SU-DHL-6 (cell line): ENCODE measurements around the gene APCDD1.

Experiments used
- EZH2phosphoT487 ChIP-seq: fragments of 200-600 bp; sonication (generic), shearing (Covaris generic); conservative IDR thresholded peaks from 2 replicates; pipeline ENCODE4 v1.6.1; 2018; ENCODE audit warnings: mild to moderate bottlenecking, antibody characterized with exemption, low read length, moderate library complexity, mixed read lengths
- TF ChIP-seq, protein P1 (sequence below): fragments of 200-600 bp; sonication (generic); IDR thresholded peaks from one replicate; pipeline ENCODE4 v1.5.1; 2017; ENCODE audit warnings: antibody characterized with exemption, mild to moderate bottlenecking, low read length, moderate library complexity; ENCODE audit not compliant: insufficient read depth, poor library complexity, severe bottlenecking

DNA sequence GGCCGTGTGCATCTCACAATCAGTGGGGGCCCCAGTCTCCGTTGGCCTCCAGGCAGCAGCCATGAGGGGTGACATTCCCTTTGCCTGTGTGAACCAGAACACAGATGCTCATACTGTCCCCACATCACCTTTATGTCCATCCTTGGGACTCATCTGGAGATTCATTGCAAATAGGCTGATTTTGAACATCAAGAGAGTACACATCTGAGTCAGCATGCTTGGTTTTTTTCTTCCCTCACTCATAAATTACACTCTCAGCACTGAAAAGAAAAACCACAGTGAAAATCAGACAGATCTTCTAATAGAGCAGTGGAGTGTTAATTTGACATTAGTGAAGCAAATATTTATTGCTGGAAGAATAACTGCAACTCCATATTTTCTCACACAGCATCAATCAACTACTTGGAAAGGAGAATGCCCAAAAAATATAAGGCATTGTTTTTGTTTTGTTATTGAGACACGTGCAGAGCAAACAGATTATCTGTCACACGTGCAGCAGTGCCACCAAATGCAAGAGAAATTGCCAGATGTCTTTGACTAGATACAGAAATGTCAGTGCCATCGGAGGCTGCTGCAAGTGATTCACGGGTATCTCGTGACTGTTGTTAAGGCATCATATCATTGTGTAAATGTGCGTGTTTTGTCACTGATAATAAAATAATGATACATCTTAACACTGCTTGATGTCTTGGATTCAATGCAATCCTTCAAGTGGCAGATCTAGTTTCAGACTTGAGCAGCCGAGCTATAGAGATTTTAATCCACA is 10.9 kb downstream of the APCDD1 start:
- TF ChIP-seq, protein P1, sequence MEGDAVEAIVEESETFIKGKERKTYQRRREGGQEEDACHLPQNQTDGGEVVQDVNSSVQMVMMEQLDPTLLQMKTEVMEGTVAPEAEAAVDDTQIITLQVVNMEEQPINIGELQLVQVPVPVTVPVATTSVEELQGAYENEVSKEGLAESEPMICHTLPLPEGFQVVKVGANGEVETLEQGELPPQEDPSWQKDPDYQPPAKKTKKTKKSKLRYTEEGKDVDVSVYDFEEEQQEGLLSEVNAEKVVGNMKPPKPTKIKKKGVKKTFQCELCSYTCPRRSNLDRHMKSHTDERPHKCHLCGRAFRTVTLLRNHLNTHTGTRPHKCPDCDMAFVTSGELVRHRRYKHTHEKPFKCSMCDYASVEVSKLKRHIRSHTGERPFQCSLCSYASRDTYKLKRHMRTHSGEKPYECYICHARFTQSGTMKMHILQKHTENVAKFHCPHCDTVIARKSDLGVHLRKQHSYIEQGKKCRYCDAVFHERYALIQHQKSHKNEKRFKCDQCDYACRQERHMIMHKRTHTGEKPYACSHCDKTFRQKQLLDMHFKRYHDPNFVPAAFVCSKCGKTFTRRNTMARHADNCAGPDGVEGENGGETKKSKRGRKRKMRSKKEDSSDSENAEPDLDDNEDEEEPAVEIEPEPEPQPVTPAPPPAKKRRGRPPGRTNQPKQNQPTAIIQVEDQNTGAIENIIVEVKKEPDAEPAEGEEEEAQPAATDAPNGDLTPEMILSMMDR: no peak
- TF ChIP-seq EZH2phosphoT487: no peak
